DOHH2 (cell line): ENCODE data around the gene HNRNPA0.

Source experiments
- H3F3A ChIP-seq: fragments of 200-600 bp; sonication (generic), shearing (Covaris generic); 2 replicates; pipeline ENCODE4 v1.6.0; 2016; ENCODE audit warnings: antibody characterized with exemption, mild to moderate bottlenecking; ENCODE audit not compliant: control insufficient read depth, insufficient read depth
- H3K27ac ChIP-seq: fragments of 200-600 bp; sonication (generic); 2 replicates; pipeline ENCODE4 v1.5.1; 2014; ENCODE audit warnings: low read depth, mild to moderate bottlenecking, low read length, moderate library complexity
- H3K27me3 ChIP-seq: fragments of 200-600 bp; sonication (generic); 2 replicates; pipeline ENCODE4 v1.6.1; 2014; ENCODE audit warnings: mild to moderate bottlenecking, low read length, mixed read lengths; ENCODE audit not compliant: control insufficient read depth
- H3K36me3 ChIP-seq: fragments of 200-600 bp; sonication (generic); 2 replicates; pipeline ENCODE4 v1.6.1; 2014; ENCODE audit warnings: mild to moderate bottlenecking, low read length, moderate library complexity, mixed read lengths; ENCODE audit not compliant: control insufficient read depth
- H3K4me1 ChIP-seq: fragments of 200-600 bp; sonication (generic); 2 replicates; pipeline ENCODE4 v1.6.1; 2014; ENCODE audit warnings: mild to moderate bottlenecking, low read length, mixed read lengths; ENCODE audit not compliant: control insufficient read depth
- H3K4me2 ChIP-seq: fragments of 200-600 bp; sonication (generic); 2 replicates; pipeline ENCODE4 v1.6.0; 2014; ENCODE audit warnings: mild to moderate bottlenecking, low read length, moderate library complexity
- H3K4me3 ChIP-seq: fragments of 200-600 bp; sonication (generic); 2 replicates; pipeline ENCODE4 v1.5.1; 2014; ENCODE audit warnings: mild to moderate bottlenecking, low read length, mixed read lengths
- H3K79me2 ChIP-seq: fragments of 200-600 bp; sonication (generic); 2 replicates; pipeline ENCODE4 v1.6.1; 2014; ENCODE audit warnings: mild to moderate bottlenecking, low read length, mixed read lengths; ENCODE audit not compliant: control insufficient read depth
- H3K9me2 ChIP-seq: fragments of 200-600 bp; sonication (generic); replicated peaks from 2 replicates; pipeline ENCODE4 v1.6.1; 2014; ENCODE audit warnings: mild to moderate bottlenecking, low read length, mixed read lengths; ENCODE audit not compliant: control insufficient read depth
- H3K9me3 ChIP-seq: fragments of 200-600 bp; sonication (generic); 2 replicates; pipeline ENCODE4 v1.6.1; 2014; ENCODE audit warnings: antibody characterized with exemption, low read length, mixed read lengths; ENCODE audit not compliant: control insufficient read depth, insufficient read depth
- H4K20me1 ChIP-seq: fragments of 200-600 bp; sonication (generic); 2 replicates; pipeline ENCODE4 v1.6.0; 2014; ENCODE audit warnings: low read depth, mild to moderate bottlenecking, antibody characterized with exemption, low read length, moderate library complexity; ENCODE audit not compliant: control insufficient read depth, insufficient read depth
- EZH2phosphoT487 ChIP-seq: fragments of 200-600 bp; sonication (generic); IDR thresholded peaks from 2 replicates; pipeline ENCODE4 v1.6.1; 2017; ENCODE audit warnings: borderline replicate concordance, mild to moderate bottlenecking, antibody characterized with exemption, low read length, moderate library complexity, mixed read lengths
- TF ChIP-seq, protein P1 (sequence below): fragments of 200-600 bp; sonication (generic); IDR thresholded peaks from one replicate; pipeline ENCODE4 v1.5.1; 2014; ENCODE audit warnings: antibody characterized with exemption, mild to moderate bottlenecking, low read depth, low read length; ENCODE audit not compliant: poor library complexity, severe bottlenecking

HNRNPA0 gene

GRCh38 chr5:137757634-137758033 is 3.5 kb upstream of the HNRNPA0 start:
- no peak for TF ChIP-seq EZH2phosphoT487
- Histone ChIP-seq H3K4me1 (peaks cover 8% of the 10 kb centered on the region), H3K4me3 (no peak overlapping the region), H3K27me3 (no peaks in the 10 kb centered on the region), H3K9me3 (no peaks in the 10 kb centered on the region), H3K36me3 (peaks cover 14% of the 10 kb centered on the region), H4K20me1 (peaks cover 12% of the 10 kb centered on the region), H3K4me2 (no peak overlapping the region), H3K79me2 (peaks cover 16% of the 10 kb centered on the region), H3K27ac (no peak overlapping the region), H3F3A (no peaks in the 10 kb centered on the region), H3K9me2 (no peaks in the 10 kb centered on the region)

- H3K79me2 ChIP-seq, result peaks cover 41% of the 10 kb centered on the region
- no peaks in the 10 kb centered on the region for H3K27me3 ChIP-seq
- peaks cover 28% of the 10 kb centered on the region for H3K4me1 ChIP-seq
- H4K20me1 ChIP-seq, result peaks cover 35% of the 10 kb centered on the region
- H3K36me3 ChIP-seq, result peaks cover 39% of the 10 kb centered on the region
- peak overlapping the region; percentile 73 for H3K4me2 ChIP-seq
- H3K27ac ChIP-seq, result peak overlapping the region; percentile 86
- H3K9me2 ChIP-seq, result no peaks in the 10 kb centered on the region
- peak overlapping the region; percentile 87 for H3K4me3 ChIP-seq
- peaks cover 16% of the 10 kb centered on the region for H3F3A ChIP-seq
- TF ChIP-seq, protein P1, sequence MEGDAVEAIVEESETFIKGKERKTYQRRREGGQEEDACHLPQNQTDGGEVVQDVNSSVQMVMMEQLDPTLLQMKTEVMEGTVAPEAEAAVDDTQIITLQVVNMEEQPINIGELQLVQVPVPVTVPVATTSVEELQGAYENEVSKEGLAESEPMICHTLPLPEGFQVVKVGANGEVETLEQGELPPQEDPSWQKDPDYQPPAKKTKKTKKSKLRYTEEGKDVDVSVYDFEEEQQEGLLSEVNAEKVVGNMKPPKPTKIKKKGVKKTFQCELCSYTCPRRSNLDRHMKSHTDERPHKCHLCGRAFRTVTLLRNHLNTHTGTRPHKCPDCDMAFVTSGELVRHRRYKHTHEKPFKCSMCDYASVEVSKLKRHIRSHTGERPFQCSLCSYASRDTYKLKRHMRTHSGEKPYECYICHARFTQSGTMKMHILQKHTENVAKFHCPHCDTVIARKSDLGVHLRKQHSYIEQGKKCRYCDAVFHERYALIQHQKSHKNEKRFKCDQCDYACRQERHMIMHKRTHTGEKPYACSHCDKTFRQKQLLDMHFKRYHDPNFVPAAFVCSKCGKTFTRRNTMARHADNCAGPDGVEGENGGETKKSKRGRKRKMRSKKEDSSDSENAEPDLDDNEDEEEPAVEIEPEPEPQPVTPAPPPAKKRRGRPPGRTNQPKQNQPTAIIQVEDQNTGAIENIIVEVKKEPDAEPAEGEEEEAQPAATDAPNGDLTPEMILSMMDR, result no peak
- no peak for TF ChIP-seq EZH2phosphoT487
- H3K9me3 ChIP-seq, result no peaks in the 10 kb centered on the region
These were observed 999 bp upstream of the HNRNPA0 start for GRCh38 chr5:137754961-137755762.

- H3K4me2 ChIP-seq, result peak overlapping the region; percentile 73
- H3K9me3 ChIP-seq, result no peaks in the 10 kb centered on the region
- peak overlapping the region; percentile 87 for H3K4me3 ChIP-seq
- peaks cover 30% of the 10 kb centered on the region for H3F3A ChIP-seq
- peaks cover 49% of the 10 kb centered on the region for H4K20me1 ChIP-seq
- peaks cover 47% of the 10 kb centered on the region for H3K36me3 ChIP-seq
- no peak for TF ChIP-seq EZH2phosphoT487
- TF ChIP-seq, protein P1, result no peak
- H3K27ac ChIP-seq, result peak overlapping the region; percentile 86
- no peaks in the 10 kb centered on the region for H3K9me2 ChIP-seq
- H3K4me1 ChIP-seq, result peaks cover 28% of the 10 kb centered on the region
- H3K27me3 ChIP-seq, result no peaks in the 10 kb centered on the region
- peaks cover 49% of the 10 kb centered on the region for H3K79me2 ChIP-seq
These were observed 424 bp downstream of the HNRNPA0 start for GRCh38 chr5:137753691-137754187.
